ENCODE measurements around the gene CRYBG2.
A peak's percentile ranks its signal among the peaks of the same experiment; 100 is the strongest.

Gene CRYBG2

DNA sequence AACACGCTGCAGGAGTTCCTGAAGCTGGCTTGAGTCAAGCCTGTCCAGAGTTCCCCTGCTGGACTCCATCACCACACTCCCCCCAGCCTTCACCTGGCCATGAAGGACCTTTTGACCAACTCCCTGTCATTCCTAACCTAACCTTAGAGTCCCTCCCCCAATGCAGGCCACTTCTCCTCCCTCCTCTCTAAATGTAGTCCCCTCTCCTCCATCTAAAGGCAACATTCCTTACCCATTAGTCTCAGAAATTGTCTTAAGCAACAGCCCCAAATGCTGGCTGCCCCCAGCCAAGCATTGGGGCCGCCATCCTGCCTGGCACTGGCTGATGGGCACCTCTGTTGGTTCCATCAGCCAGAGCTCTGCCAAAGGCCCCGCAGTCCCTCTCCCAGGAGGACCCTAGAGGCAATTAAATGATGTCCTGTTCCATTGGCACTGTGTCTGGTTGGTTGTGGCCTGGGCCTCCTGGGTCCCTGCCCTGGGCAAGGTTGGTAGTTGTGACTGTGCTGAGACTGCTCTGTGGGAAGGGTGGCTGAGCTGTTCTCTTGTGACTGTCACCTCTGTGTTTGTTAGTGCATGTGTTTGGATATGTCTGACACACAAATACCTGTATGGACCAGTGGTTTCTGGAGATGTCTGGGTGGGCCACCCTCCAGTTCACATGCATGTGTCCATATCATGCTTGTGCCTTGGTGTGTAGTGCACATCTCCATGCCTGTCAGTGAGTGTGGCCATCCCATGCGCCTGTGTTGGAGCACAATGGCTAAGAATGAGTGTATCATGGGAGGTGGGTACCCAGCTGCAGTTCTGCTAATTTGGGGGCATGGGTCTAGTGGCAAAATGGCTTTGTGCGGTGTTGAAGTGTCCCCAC, 72.6 kb downstream of the CRYBG2 start:
- TF ChIP-seq, protein P1, sequence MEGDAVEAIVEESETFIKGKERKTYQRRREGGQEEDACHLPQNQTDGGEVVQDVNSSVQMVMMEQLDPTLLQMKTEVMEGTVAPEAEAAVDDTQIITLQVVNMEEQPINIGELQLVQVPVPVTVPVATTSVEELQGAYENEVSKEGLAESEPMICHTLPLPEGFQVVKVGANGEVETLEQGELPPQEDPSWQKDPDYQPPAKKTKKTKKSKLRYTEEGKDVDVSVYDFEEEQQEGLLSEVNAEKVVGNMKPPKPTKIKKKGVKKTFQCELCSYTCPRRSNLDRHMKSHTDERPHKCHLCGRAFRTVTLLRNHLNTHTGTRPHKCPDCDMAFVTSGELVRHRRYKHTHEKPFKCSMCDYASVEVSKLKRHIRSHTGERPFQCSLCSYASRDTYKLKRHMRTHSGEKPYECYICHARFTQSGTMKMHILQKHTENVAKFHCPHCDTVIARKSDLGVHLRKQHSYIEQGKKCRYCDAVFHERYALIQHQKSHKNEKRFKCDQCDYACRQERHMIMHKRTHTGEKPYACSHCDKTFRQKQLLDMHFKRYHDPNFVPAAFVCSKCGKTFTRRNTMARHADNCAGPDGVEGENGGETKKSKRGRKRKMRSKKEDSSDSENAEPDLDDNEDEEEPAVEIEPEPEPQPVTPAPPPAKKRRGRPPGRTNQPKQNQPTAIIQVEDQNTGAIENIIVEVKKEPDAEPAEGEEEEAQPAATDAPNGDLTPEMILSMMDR (IDR thresholded peaks at IDR 0.05; ENCODE audit: control extremely low read depth, extremely low read depth, low read depth, missing control alignments), result no peak
- POLR2A ChIA-PET, result interaction anchor here (0.6 kb wide), 1 partner anchor 37 kb away, joined by 3 read pairs; no protein-coding TSS in a partner anchor
- DNase-seq (ENCODE audit: extremely low spot score), result no peak
- CTCF ChIA-PET, result interaction anchor here (1.5 to 21.9 kb wide), 5 partner anchors 19 to 136 kb away, joined by 3 to 690 read pairs (median 5); partner anchors contain the start of genes CD52, CEP85 and UBXN11

DNA sequence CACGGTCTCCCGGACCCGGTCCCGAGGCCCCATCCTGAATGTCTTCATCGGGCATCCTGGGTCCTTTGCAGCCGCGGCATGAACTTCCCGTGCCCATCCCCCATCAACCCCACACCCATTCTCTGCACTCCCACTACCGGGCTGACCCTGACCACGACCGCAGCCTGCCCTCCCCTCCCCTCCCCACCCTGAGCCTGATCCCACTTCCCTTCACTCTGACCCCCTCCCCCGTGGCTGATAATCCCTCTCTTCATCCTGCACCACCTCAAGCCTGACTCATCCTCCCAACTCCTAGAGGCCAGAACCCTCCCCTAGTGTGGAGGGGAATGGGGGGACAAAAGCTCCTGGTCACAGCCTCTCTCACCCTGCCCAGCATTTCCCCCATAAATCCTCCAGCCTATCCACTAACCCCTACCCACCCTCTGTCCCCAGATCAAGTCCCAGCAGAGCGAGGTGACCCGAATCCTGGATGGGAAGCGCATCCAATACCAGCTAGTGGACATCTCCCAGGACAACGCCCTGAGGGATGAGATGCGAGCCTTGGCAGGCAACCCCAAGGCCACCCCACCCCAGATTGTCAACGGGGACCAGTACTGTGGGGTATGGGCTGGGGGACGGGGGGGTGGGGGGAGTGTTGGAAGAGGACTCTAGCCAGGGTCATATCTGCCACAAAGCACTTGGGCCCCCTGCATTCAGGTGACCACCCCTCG, 73.4 kb downstream of the CRYBG2 start:
- CTCF ChIA-PET, result interaction anchor here (1.0 to 21.9 kb wide), 9 partner anchors 8 to 140 kb away, joined by 3 to 690 read pairs (median 7); partner anchors contain the start of genes CD52, CEP85 and UBXN11
- DNase-seq (ENCODE audit: extremely low spot score), result no peak
- TF ChIP-seq, protein P1 (IDR thresholded peaks at IDR 0.05; ENCODE audit: control extremely low read depth, extremely low read depth, low read depth, missing control alignments), result no peak
- POLR2A ChIA-PET, result interaction anchor here (0.8 kb wide), 1 partner anchor 40 kb away, joined by 3 read pairs; no protein-coding TSS in a partner anchor

DNA sequence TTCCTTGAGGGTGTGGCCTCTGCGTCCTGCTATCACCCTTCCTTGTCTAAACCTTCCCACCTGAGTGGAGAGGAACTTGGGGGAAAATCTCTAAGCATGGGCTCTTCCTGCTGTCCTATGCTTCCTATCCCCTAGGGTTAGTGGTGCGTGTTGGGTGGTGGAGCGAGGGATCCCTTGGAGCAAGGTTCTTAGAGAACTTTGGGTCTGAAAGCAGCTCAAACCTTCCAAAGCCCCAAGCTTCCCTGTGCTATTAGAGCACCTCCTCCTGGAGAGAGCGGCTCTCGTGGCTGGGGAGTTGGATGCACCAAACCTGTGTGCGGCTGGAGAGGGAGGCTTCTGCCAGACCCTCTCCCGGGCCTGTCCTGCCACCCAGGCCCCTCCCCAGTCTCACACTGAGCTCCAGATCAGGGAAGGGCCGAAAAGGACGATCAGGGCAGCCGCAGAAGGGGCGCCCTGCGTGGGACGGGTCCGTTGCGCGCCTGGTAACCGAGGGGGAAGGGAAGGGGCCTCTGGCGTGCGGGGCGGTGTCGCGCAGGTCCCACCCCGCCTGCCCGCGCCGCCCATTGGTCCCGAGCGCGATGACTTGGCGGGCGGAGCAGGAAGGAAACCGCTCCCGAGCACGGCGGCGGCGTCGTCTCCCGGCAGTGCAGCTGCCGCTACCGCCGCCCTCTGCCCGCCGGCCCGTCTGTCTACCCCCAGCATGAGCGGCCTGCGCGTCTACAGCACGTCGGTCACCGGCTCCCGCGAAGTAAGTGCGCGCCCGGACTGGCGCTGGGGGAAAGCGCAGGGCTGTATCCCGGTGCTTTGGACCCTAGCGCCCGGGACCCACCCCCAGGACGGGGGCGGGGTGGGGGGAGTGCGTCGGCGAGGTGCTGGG, 74.2 kb downstream of the CRYBG2 start, which contains the start of gene SH3BGRL3:
SH3BGRL3 (plus strand) TSS at position 631 of the 877 bp plus-strand sequence; CDS start at position 701, 70 bp downstream.
- TF ChIP-seq, protein P1 (IDR thresholded peaks at IDR 0.05; ENCODE audit: control extremely low read depth, extremely low read depth, low read depth, missing control alignments), result peak; percentile 47
- ChIA-PET CTCF (interaction anchor here (1.0 to 21.9 kb wide), 12 partner anchors 9 to 145 kb away, joined by 3 to 690 read pairs (median 4); partner anchors contain the start of genes CD52, CEP85 and UBXN11), POLR2A (interaction anchor here (0.8 kb wide), 2 partner anchors 38 to 40 kb away, joined by 3 read pairs; partner anchors contain the start of gene CD52)
- DNase-seq (ENCODE audit: extremely low spot score), result peak; percentile 95

DNA sequence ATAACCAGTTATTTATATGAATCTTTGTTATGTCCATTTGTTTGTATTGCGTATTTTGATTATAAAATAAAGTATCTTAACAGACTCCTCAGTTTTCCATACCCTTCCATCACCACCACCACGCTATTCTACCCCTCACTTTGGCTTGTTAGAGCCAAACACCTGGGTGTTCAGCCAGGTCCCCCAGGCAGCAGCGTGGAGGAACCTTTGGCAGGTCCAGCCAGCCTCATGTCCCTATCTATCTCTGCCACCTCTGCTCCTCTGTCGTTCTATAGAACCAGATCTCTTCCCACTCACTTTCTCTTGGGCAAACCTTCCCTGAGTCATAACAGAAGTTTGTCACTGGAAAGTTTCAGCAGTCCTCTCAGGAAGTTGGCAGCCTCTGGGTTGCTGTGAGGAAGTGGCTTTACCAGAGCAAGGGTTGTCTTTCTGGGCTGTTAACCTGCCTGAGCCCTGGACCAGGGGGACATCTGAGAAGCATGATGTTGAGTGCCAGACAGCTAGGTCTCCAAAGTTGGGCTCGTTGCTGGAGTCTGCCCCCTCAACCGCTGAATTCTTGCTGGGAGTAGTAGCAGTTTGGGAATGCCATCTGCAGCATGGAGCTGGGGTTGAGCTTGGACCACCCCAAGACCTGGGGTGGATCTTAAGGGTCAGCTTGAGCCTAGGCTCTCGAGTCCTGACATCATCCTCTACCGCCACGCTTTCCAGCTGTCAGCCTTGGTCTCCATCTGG, 75.0 kb downstream of the CRYBG2 start:
- DNase-seq (ENCODE audit: extremely low spot score), result no peak
- CTCF ChIA-PET, result interaction anchor here (1.0 to 21.9 kb wide), 13 partner anchors 10 to 146 kb away, joined by 3 to 690 read pairs (median 5); partner anchors contain the start of genes CD52, CEP85 and UBXN11
- TF ChIP-seq, protein P1 (IDR thresholded peaks at IDR 0.05; ENCODE audit: control extremely low read depth, extremely low read depth, low read depth, missing control alignments), result no peak
- POLR2A ChIA-PET, result interaction anchor here (0.8 kb wide), 1 partner anchor 39 kb away, joined by 3 read pairs; the partner anchor contains the start of gene CD52

DNA sequence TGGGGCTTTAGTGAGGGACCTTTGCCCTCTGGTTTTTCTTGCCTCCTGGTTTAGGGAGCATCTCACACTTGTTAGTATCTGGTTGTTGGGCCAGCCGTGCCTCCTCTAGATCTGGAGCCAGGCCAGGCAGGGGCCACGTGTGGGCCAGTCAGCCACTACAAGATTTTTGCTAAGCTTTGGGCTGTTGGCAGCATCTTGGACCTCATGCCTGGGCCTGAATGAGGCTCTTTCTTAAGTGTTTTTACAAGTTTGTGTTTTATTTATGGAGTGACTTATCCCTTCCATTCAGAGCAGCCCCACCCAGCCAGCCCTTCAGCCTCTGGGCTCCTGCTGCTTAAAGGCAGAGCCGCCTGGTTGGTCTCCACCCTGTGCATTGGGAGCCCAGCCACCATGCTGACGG, 75.6 kb downstream of the CRYBG2 start:
- ChIA-PET CTCF (interaction anchor here (1.2 to 21.9 kb wide), 9 partner anchors 7 to 147 kb away, joined by 3 to 690 read pairs (median 11); partner anchors contain the start of genes CD52, CEP85 and UBXN11), POLR2A (no interaction called here)
- DNase-seq (ENCODE audit: extremely low spot score), result no peak
- TF ChIP-seq, protein P1 (IDR thresholded peaks at IDR 0.05; ENCODE audit: control extremely low read depth, extremely low read depth, low read depth, missing control alignments), result no peak
